ENCODE measurements around the gene SMCHD1. TPM values are rescaled to one million over a fixed set of nuclear protein-coding genes. Genes with fewer than 3 reads are reported as not detected.
A peak's percentile ranks its signal among the peaks of the same experiment; 100 is the strongest.
"Not testable (repeated sequence)": the region's sequence is repeated elsewhere in the genome, so short reads cannot be mapped to it uniquely, and the experiment has no call there.

SMCHD1 gene
- total RNA-seq, 1 donor from 2014 or later = 100 TPM

- Mint-ChIP-seq H3K27me3 (ENCODE audit: low read depth) (no peaks in the 10 kb centered on the region), H3K36me3 (ENCODE audit: low read depth) (peaks cover 77% of the 10 kb centered on the region), H3K4me3 (ENCODE audit: low read depth) (no peak overlapping the region), H3K9me3 (no peaks in the 10 kb centered on the region), H3K4me1 (ENCODE audit: low read depth) (peaks cover 23% of the 10 kb centered on the region), H3K27ac (peak overlapping the region; percentile 9)
- DNase-seq (ENCODE audit: low spot score) = no peak
- intact Hi-C loops (cut with micrococcal nuclease) = no loop called here
Observed at GRCh38 chr18:2704541-2704940, 49.0 kb downstream of the SMCHD1 start.

DNA sequence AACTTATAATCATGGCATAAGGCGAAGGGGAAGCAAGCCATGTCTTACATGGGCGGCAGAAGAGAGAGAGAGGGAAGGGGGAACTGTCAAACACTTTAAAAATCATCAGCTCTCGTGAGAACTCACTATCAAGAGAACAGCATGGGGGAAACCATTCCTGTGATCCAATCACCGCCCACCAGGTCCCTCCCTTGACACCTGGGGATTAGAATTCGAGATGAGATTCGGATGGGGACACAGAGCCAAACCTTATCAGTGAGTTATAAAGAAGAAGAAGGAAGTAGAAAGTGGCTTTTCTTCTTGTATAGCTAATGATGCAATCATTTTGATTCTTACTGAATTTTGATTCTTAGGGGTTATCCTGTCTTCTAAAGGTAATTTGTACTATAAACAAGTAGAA, 51.4 kb downstream of the SMCHD1 start:
- H3K27me3 Mint-ChIP-seq (ENCODE audit: low read depth) = no peaks in the 10 kb centered on the region
- peaks cover 24% of the 10 kb centered on the region for H3K4me1 Mint-ChIP-seq (ENCODE audit: low read depth)
- H3K9me3 Mint-ChIP-seq = no peaks in the 10 kb centered on the region
- H3K27ac Mint-ChIP-seq = no peak overlapping the region
- H3K36me3 Mint-ChIP-seq (ENCODE audit: low read depth) = peaks cover 78% of the 10 kb centered on the region
- no peak overlapping the region for H3K4me3 Mint-ChIP-seq (ENCODE audit: low read depth)
- DNase-seq (ENCODE audit: low spot score) = no peak
- intact Hi-C loops (cut with micrococcal nuclease) = no loop called here

GRCh38 chr18:2707551-2708168, 52.1 kb downstream of the SMCHD1 start:
- peaks cover 26% of the 10 kb centered on the region for H3K4me1 Mint-ChIP-seq (ENCODE audit: low read depth)
- intact Hi-C loops (cut with micrococcal nuclease) = no loop called here
- H3K27ac Mint-ChIP-seq = no peak overlapping the region
- no peak for DNase-seq (ENCODE audit: low spot score)
- no peaks in the 10 kb centered on the region for H3K27me3 Mint-ChIP-seq (ENCODE audit: low read depth)
- H3K36me3 Mint-ChIP-seq (ENCODE audit: low read depth) = peaks cover 82% of the 10 kb centered on the region
- no peak overlapping the region for H3K4me3 Mint-ChIP-seq (ENCODE audit: low read depth)
- H3K9me3 Mint-ChIP-seq = no peaks in the 10 kb centered on the region

DNA sequence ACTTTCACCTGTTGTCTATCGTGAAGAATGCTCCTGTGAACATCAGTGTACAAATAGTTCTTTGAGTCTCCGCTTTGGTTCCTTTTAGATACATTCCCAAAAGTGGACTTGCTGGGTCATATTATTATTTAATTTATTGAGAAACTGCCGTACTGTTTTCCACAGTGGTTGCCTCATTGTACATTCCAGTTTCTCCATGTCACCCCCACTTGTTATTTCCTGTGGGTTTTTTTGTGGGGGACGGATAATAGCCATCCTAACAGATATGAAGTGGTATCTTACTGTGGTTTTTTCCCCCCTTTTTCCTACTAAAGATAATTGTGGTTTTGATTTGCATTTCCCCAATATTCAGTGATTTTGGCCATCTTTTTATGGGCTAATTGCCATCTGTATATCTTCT, 53.8 kb downstream of the SMCHD1 start:
- H3K36me3 Mint-ChIP-seq (ENCODE audit: low read depth) = peaks cover 84% of the 10 kb centered on the region
- no peak for DNase-seq (ENCODE audit: low spot score)
- intact Hi-C loops (cut with micrococcal nuclease) = no loop called here
- no peaks in the 10 kb centered on the region for H3K9me3 Mint-ChIP-seq
- no peak overlapping the region for H3K4me3 Mint-ChIP-seq (ENCODE audit: low read depth)
- no peak overlapping the region for H3K27ac Mint-ChIP-seq
- no peaks in the 10 kb centered on the region for H3K27me3 Mint-ChIP-seq (ENCODE audit: low read depth)
- H3K4me1 Mint-ChIP-seq (ENCODE audit: low read depth) = peaks cover 33% of the 10 kb centered on the region

- H3K9me3 Mint-ChIP-seq = no peaks in the 10 kb centered on the region
- H3K36me3 Mint-ChIP-seq (ENCODE audit: low read depth) = peaks cover 88% of the 10 kb centered on the region
- peaks cover 36% of the 10 kb centered on the region for H3K4me1 Mint-ChIP-seq (ENCODE audit: low read depth)
- no peak overlapping the region for H3K4me3 Mint-ChIP-seq (ENCODE audit: low read depth)
- H3K27ac Mint-ChIP-seq = peak overlapping the region; percentile 10
- H3K27me3 Mint-ChIP-seq (ENCODE audit: low read depth) = no peaks in the 10 kb centered on the region
- no peak for DNase-seq (ENCODE audit: low spot score)
- intact Hi-C loops (cut with micrococcal nuclease) = no loop called here
Observed at GRCh38 chr18:2714140-2714539, 58.6 kb downstream of the SMCHD1 start.

- Mint-ChIP-seq H3K27ac (peak overlapping the region; percentile 58), H3K27me3 (ENCODE audit: low read depth) (no peaks in the 10 kb centered on the region), H3K36me3 (ENCODE audit: low read depth) (peaks cover 89% of the 10 kb centered on the region), H3K4me1 (ENCODE audit: low read depth) (peaks cover 32% of the 10 kb centered on the region), H3K9me3 (no peaks in the 10 kb centered on the region), H3K4me3 (ENCODE audit: low read depth) (no peak overlapping the region)
- intact Hi-C loops (cut with micrococcal nuclease) = no loop called here
- no peak for DNase-seq (ENCODE audit: low spot score)
Observed at GRCh38 chr18:2715990-2716389, 60.5 kb downstream of the SMCHD1 start.

DNA sequence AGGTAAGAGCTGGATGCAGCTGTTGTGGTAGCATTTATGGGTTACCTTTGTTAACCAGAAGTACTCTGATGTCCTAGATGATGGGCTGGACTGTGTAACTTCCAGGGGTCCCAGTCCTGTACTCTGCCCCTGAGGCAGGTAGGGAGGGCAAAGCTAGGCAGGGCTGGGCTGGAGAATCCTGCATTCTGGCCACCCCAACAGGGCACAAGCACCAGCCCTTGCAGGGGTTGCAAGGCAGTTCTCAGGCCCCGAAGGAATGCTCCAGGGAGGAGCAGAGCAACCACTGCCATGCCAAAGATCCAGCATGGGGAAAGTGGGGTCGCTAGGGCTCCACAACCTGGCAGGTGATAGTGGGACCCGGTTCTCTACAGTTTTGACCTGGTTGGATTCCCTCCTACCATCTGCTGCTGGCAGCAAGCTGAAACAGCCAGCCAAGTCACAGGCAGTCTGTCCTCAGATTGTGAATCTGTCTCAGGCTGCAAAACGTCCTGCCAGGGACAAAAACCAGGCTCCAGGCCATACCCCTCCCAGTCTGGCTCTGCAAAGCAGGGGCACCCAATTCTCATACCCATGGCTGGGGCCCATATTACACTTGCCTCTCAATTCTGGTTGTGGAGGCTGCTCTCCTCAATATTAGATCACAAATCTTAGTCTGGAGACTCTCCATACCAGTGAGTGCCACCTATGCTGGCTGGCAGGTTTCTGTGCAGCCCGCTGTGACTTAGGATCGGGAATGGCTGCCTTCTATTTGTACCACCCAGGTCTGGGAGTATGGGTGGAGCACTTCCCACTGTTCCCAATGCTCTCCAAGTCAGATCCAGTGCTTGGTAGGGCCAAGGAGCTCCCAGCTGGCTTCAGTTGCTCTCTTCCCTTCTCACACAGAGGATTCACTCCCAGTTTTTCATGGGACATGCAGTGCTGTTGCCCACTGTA, 61.1 kb downstream of the SMCHD1 start:
- Mint-ChIP-seq H3K36me3 (ENCODE audit: low read depth) (peaks cover 91% of the 10 kb centered on the region), H3K27me3 (ENCODE audit: low read depth) (no peaks in the 10 kb centered on the region), H3K27ac (peak overlapping the region; percentile 58), H3K9me3 (no peaks in the 10 kb centered on the region), H3K4me1 (ENCODE audit: low read depth) (peaks cover 34% of the 10 kb centered on the region), H3K4me3 (ENCODE audit: low read depth) (no peak overlapping the region)
- intact Hi-C loops (cut with micrococcal nuclease) = no loop called here
- DNase-seq (ENCODE audit: low spot score) = no peak

DNA sequence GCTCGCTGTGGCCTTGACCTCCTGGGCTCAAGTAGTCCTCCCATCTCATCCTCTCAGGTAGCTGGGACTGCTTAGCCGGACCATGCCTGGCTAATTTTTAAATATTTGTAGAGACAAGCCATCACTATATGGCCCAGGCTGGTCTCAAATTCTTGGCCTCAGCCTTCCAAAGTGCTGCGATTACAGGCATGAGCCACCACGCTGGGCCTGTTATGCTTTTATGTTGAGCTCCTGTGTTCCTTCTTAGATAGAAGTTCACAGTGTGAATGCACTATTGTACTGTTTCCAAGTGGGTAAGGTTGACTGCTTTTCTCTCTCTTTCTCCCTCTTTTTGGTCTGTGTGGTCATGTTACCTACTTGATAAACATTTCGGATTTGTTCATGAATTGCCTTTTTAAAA, 61.9 kb downstream of the SMCHD1 start:
- DNase-seq (ENCODE audit: low spot score) = no peak
- H3K9me3 Mint-ChIP-seq = no peaks in the 10 kb centered on the region
- peaks cover 31% of the 10 kb centered on the region for H3K4me1 Mint-ChIP-seq (ENCODE audit: low read depth)
- peaks cover 87% of the 10 kb centered on the region for H3K36me3 Mint-ChIP-seq (ENCODE audit: low read depth)
- no peaks in the 10 kb centered on the region for H3K27me3 Mint-ChIP-seq (ENCODE audit: low read depth)
- H3K27ac Mint-ChIP-seq = no peak overlapping the region
- intact Hi-C loops (cut with micrococcal nuclease) = no loop called here
- no peak overlapping the region for H3K4me3 Mint-ChIP-seq (ENCODE audit: low read depth)

- Mint-ChIP-seq H3K27ac (peak overlapping the region; percentile 22), H3K27me3 (ENCODE audit: low read depth) (no peaks in the 10 kb centered on the region), H3K9me3 (no peaks in the 10 kb centered on the region), H3K4me3 (ENCODE audit: low read depth) (no peak overlapping the region), H3K4me1 (ENCODE audit: low read depth) (peaks cover 30% of the 10 kb centered on the region), H3K36me3 (ENCODE audit: low read depth) (peaks cover 87% of the 10 kb centered on the region)
- intact Hi-C loops (cut with micrococcal nuclease) = no loop called here
- DNase-seq (ENCODE audit: low spot score) = no peak
Observed at GRCh38 chr18:2719040-2719439, 63.5 kb downstream of the SMCHD1 start.

- Mint-ChIP-seq H3K27ac (peak overlapping the region; percentile 44), H3K9me3 (no peaks in the 10 kb centered on the region), H3K36me3 (ENCODE audit: low read depth) (peaks cover 76% of the 10 kb centered on the region), H3K4me3 (ENCODE audit: low read depth) (no peak overlapping the region), H3K4me1 (ENCODE audit: low read depth) (peaks cover 25% of the 10 kb centered on the region), H3K27me3 (ENCODE audit: low read depth) (no peaks in the 10 kb centered on the region)
- intact Hi-C loops (cut with micrococcal nuclease) = no loop called here
- DNase-seq (ENCODE audit: low spot score) = no peak
Observed at GRCh38 chr18:2723207-2723606, 67.7 kb downstream of the SMCHD1 start.

- intact Hi-C loops (cut with micrococcal nuclease) = no loop called here
- Mint-ChIP-seq H3K4me3 (ENCODE audit: low read depth) (no peak overlapping the region), H3K36me3 (ENCODE audit: low read depth) (peaks cover 79% of the 10 kb centered on the region), H3K27me3 (ENCODE audit: low read depth) (no peaks in the 10 kb centered on the region), H3K4me1 (ENCODE audit: low read depth) (peaks cover 14% of the 10 kb centered on the region), H3K9me3 (no peaks in the 10 kb centered on the region), H3K27ac (no peak overlapping the region)
- DNase-seq (ENCODE audit: low spot score) = no peak
Observed at GRCh38 chr18:2729757-2730156, 74.2 kb downstream of the SMCHD1 start.

- no peaks in the 10 kb centered on the region for H3K9me3 Mint-ChIP-seq
- no peak for DNase-seq (ENCODE audit: low spot score)
- H3K4me1 Mint-ChIP-seq (ENCODE audit: low read depth) = peaks cover 2% of the 10 kb centered on the region
- peaks cover 91% of the 10 kb centered on the region for H3K36me3 Mint-ChIP-seq (ENCODE audit: low read depth)
- H3K27ac Mint-ChIP-seq = no peak overlapping the region
- intact Hi-C loops (cut with micrococcal nuclease) = loop anchor here (5.0 kb wide), 1 partner anchor 55 kb away; no protein-coding TSS in a partner anchor
- no peaks in the 10 kb centered on the region for H3K27me3 Mint-ChIP-seq (ENCODE audit: low read depth)
- no peak overlapping the region for H3K4me3 Mint-ChIP-seq (ENCODE audit: low read depth)
Observed at GRCh38 chr18:2736823-2737222, 81.3 kb downstream of the SMCHD1 start.

DNA sequence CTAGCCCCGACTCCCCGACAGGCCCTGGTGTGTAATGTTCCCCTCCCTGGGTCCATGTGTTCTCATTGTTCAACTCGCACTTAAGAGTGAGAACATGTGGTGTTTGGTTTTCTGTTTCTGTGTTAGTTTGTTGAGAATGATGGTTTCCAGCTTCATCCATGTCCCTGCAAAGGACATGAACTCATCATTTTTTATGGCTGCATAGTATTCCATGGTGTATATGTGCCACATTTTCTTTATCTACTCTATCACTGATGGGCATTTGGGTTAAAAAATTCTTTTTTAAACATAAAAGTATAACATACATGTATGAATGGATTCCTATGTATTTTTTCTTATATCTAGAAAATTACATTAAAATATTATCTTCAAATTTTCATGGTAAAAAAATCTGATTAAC, 84.6 kb downstream of the SMCHD1 start:
- not testable (repeated sequence) for H3K27me3 Mint-ChIP-seq (ENCODE audit: low read depth); H3K4me3 Mint-ChIP-seq (ENCODE audit: low read depth); DNase-seq (ENCODE audit: low spot score); H3K4me1 Mint-ChIP-seq (ENCODE audit: low read depth); H3K9me3 Mint-ChIP-seq; H3K27ac Mint-ChIP-seq
- intact Hi-C loops (cut with micrococcal nuclease) = loop anchor here (5.0 kb wide), 1 partner anchor 37 kb away; no protein-coding TSS in a partner anchor
- peaks cover 87% of the 10 kb centered on the region for H3K36me3 Mint-ChIP-seq (ENCODE audit: low read depth)
